ENCODE data around the gene EPB42.

The EPB42 gene

DNA sequence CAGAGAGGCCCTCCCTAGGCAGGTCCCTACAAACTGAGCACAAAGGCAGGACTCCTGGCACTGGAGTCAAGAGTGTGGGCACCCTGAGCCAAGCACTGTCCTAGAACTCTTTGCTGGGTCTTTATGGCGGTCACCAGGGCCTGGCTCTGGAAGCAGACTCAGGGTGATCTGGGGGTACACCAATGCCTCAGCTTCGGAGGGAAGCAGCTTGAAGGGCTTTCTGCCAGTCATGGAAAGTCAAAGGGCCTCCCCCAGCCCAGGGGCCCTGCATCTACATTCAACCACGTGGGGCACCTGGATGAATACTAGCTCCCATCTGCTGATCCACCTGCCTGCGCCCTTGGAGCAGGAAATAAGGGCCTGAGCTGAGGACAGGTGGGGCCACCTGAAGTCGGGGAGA, 7.4 kb downstream of the EPB42 start:
- Histone ChIP-seq H3K27ac (no peak overlapping the region), H3K4me3 (no peak overlapping the region)
- DNase-seq (ENCODE audit: low spot score): peak; percentile 60
- TF ChIP-seq, protein P1, sequence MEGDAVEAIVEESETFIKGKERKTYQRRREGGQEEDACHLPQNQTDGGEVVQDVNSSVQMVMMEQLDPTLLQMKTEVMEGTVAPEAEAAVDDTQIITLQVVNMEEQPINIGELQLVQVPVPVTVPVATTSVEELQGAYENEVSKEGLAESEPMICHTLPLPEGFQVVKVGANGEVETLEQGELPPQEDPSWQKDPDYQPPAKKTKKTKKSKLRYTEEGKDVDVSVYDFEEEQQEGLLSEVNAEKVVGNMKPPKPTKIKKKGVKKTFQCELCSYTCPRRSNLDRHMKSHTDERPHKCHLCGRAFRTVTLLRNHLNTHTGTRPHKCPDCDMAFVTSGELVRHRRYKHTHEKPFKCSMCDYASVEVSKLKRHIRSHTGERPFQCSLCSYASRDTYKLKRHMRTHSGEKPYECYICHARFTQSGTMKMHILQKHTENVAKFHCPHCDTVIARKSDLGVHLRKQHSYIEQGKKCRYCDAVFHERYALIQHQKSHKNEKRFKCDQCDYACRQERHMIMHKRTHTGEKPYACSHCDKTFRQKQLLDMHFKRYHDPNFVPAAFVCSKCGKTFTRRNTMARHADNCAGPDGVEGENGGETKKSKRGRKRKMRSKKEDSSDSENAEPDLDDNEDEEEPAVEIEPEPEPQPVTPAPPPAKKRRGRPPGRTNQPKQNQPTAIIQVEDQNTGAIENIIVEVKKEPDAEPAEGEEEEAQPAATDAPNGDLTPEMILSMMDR (IDR thresholded peaks at IDR 0.05): no peak

DNA sequence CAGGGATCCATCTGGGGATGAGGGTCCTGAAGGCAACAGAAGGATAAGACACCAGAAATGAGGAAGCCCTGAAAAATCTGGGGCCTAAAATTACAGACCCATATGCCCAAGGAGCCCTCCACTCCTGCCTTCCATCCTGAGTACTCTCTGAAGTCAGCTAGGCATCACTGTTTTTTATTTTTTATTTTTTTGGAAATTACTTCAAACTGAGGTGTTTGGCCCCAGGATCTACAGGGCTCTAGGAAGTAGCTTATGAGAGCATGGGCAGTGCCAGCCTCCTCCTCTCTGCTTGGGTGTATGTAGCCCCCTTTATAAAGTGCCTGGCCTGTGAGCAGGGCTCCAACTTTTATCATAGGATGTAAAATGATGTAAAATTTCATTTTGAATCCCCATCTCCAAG, 7.9 kb downstream of the EPB42 start:
- peak; percentile 36 for DNase-seq (ENCODE audit: low spot score)
- Histone ChIP-seq H3K4me3 (no peak overlapping the region), H3K27ac (no peak overlapping the region)
- TF ChIP-seq, protein P1 (IDR thresholded peaks at IDR 0.05): no peak

- no peak for DNase-seq (ENCODE audit: low spot score)
- H3K27ac ChIP-seq: no peak overlapping the region
- TF ChIP-seq, protein P1 (IDR thresholded peaks at IDR 0.05): no peak
Measured at GRCh38 chr15:43212299-43212698, 8.5 kb downstream of the EPB42 start.

DNA sequence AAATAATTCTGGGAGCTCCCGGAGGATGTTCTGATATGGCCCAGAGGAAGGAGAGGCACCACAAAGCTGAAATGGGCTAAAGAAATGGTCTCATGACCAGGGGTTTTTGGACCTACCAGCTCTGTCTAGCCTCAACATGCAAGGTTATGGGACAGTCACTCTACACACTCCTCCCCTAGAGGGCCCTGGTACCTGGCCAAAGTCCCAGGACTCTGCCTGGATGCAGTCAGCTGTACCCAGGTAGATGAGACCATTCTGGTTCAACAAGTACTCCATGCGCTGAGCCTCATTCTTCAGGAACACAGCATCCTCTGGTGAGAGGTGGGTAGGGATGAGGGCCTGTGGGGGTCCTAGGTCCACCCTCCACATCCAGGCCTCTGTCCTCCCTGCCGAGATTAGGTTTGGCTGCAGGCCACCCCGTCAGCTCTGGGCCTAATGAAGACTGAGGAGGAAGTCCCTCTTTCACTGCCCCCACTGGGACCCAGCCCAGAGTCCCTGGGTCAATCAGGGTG, 9.5 kb downstream of the EPB42 start:
- H3K27ac ChIP-seq: no peak overlapping the region
- DNase-seq (ENCODE audit: low spot score): peak; percentile 45
- no peak overlapping the region for H3K4me3 ChIP-seq
- TF ChIP-seq, protein P1 (IDR thresholded peaks at IDR 0.05): no peak

More at GRCh38 chr15:43212299-43212698, 8.5 kb downstream of the EPB42 start:
- no peak overlapping the region for H3K4me3 ChIP-seq

DNA sequence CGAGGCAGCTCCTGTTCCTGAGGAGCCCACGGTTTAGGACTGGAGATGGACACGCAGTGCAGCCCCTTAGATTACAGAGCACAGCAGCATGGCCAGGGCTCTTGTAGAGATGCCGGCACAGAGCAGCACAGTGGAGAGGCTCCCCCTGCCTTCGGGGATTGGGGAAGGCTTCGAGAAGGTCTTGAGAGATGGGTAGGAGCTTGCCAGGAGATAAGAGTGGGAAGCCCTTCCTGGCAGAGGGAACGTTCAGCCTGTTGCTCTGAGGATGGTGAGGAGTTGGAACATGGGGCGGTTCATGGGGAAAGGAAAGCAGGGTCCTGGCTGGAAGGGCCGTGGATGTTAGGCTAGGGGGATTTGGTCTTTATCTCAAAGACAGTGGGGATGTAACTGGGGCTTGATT, 10.0 kb downstream of the EPB42 start:
- no peak overlapping the region for H3K27ac ChIP-seq
- TF ChIP-seq, protein P1 (IDR thresholded peaks at IDR 0.05): no peak

GRCh38 chr15:43210172-43210745, 10.6 kb downstream of the EPB42 start:
- DNase-seq (ENCODE audit: low spot score): peak; percentile 62
- no peak overlapping the region for H3K27ac ChIP-seq
- TF ChIP-seq, protein P1 (IDR thresholded peaks at IDR 0.05): no peak
- no peak overlapping the region for H3K4me3 ChIP-seq

More for the DNA sequence above, 10.0 kb downstream of the EPB42 start:
- DNase-seq (ENCODE audit: low spot score): peak; percentile 60
- H3K4me3 ChIP-seq: no peak overlapping the region

Data from coronary artery (tissue), 2 donors.